ENCODE results near the gene DNLZ.

DNLZ gene

GRCh38 chr9:136358016-136358415, 5.5 kb downstream of the DNLZ start:
- DNase-seq = no peak

GRCh38 chr9:136357202-136357725, 6.3 kb downstream of the DNLZ start:
- DNase-seq = no peak

GRCh38 chr9:136355616-136356557, 7.7 kb downstream of the DNLZ start:
- no peak for DNase-seq

- no peak for DNase-seq
Measured at GRCh38 chr9:136354592-136355085, 8.9 kb downstream of the DNLZ start.

- no peak for DNase-seq
Measured at GRCh38 chr9:136353757-136354488, 9.6 kb downstream of the DNLZ start.

GRCh38 chr9:136353088-136353487, 10.5 kb downstream of the DNLZ start:
- no peak for DNase-seq

GRCh38 chr9:136352682-136353081, 10.9 kb downstream of the DNLZ start:
- no peak for DNase-seq

GRCh38 chr9:136351868-136352267, 11.7 kb downstream of the DNLZ start:
- peak; percentile 17 for DNase-seq

- no peak for DNase-seq
Measured at GRCh38 chr9:136351252-136351800, 12.2 kb downstream of the DNLZ start.

GRCh38 chr9:136349546-136349945, 14.0 kb downstream of the DNLZ start:
- DNase-seq = no peak

- DNase-seq = no peak
Measured at GRCh38 chr9:136348691-136349090, 14.9 kb downstream of the DNLZ start.

GRCh38 chr9:136347472-136348256, 15.9 kb downstream of the DNLZ start:
- no peak for DNase-seq

GRCh38 chr9:136346927-136347465, 16.5 kb downstream of the DNLZ start:
- DNase-seq = no peak

- no peak for DNase-seq
Measured at GRCh38 chr9:136346157-136346481, 17.4 kb downstream of the DNLZ start.

GRCh38 chr9:136345281-136346156, 18.0 kb downstream of the DNLZ start:
- DNase-seq = no peak

- DNase-seq = no peak
Measured at GRCh38 chr9:136344544-136345280, 18.8 kb downstream of the DNLZ start.

- no peak for DNase-seq
Measured at GRCh38 chr9:136343884-136344269, 19.7 kb downstream of the DNLZ start.

- no peak for DNase-seq
Measured at GRCh38 chr9:136343121-136343883, 20.2 kb downstream of the DNLZ start.

All from SHP77 treated with DMSO at 0.1 percent for 48 hours (cell line).